HepG2 (cell line): ENCODE data around the gene ZNF860.
A peak's percentile ranks its signal among the peaks of the same experiment; 100 is the strongest.

ENCODE experiments used
- CTCF ChIP-seq: sonication (generic); formaldehyde crosslinking; IDR thresholded peaks from 2 replicates; pipeline ENCODE4 v1.5.0; 2020; ENCODE audit warnings: mild to moderate bottlenecking, missing genetic modification reagents, moderate library complexity
- NPAS2 ChIP-seq: sonication (generic); formaldehyde crosslinking; IDR thresholded peaks from 2 replicates; pipeline ENCODE4 v1.8.0; 2022; ENCODE audit warnings: mild to moderate bottlenecking, missing genetic modification reagents, borderline replicate concordance
- POLR2A ChIP-seq, 2 experiments: IDR thresholded peaks; 2 replicates each; pipeline ENCODE4 v1.6.1; 2011; ENCODE audit warnings: low read depth in 2 of 2, low read length in 2 of 2, mild to moderate bottlenecking in 1 of 2, moderate library complexity in 1 of 2; ENCODE audit not compliant: insufficient read depth in 1 of 2
- ZFP41 ChIP-seq: sonication (generic); formaldehyde crosslinking; IDR thresholded peaks from 2 replicates; pipeline ENCODE4 v1.4.0; 2020; ENCODE audit warnings: mild to moderate bottlenecking, missing genetic modification reagents, borderline replicate concordance
- ZKSCAN1 ChIP-seq: fragments of 150-350 bp; IDR thresholded peaks from 2 replicates; pipeline ENCODE4 v1.6.1; 2014; ENCODE audit warnings: low read length
- ZNF136 ChIP-seq: sonication (generic); formaldehyde crosslinking; IDR thresholded peaks from 2 replicates; pipeline ENCODE4 v1.8.1; 2022; ENCODE audit warnings: low read depth, mild to moderate bottlenecking, moderate library complexity, missing genetic modification reagents
- ZNF280B ChIP-seq: sonication (generic); formaldehyde crosslinking; IDR thresholded peaks from 2 replicates; pipeline ENCODE4 v1.5.0; 2020; ENCODE audit warnings: missing genetic modification reagents, mild to moderate bottlenecking, borderline replicate concordance
- ZNF768 ChIP-seq: sonication (generic); formaldehyde crosslinking; IDR thresholded peaks from 2 replicates; pipeline ENCODE4 v1.4.0; 2020; ENCODE audit warnings: missing genetic modification reagents
- ZSCAN5A ChIP-seq: sonication (generic); formaldehyde crosslinking; IDR thresholded peaks from 2 replicates; pipeline ENCODE4 v1.8.0; 2022; ENCODE audit warnings: mild to moderate bottlenecking, missing genetic modification reagents, borderline replicate concordance

- no peak for TF ChIP-seq ZFP41
- no peak for TF ChIP-seq NPAS2 (CRISPR knock-in tag)
- TF ChIP-seq ZNF136 (CRISPR knock-in tag): no peak
- no peak for TF ChIP-seq ZKSCAN1
- TF ChIP-seq ZNF768 (CRISPR knock-in tag): no peak
- TF ChIP-seq ZNF280B: no peak
- TF ChIP-seq POLR2A (IDR thresholded peaks at IDR 0.05; ENCODE audit: insufficient read depth in 1 of 2, low read depth in 2 of 2, low read length in 2 of 2): no peak
- peak; percentile 75; the same call in 1 of the 2 replicates for TF ChIP-seq ZSCAN5A (CRISPR knock-in tag)
- TF ChIP-seq CTCF: no peak
Observed at GRCh38 chr3:31974471-31974870, 7.1 kb upstream of the ZNF860 start.
